ENCODE measurements around the gene DUS1L. TPM values are rescaled to one million over a fixed set of nuclear protein-coding genes. Genes with fewer than 3 reads are reported as not detected.
A peak's percentile ranks its signal among the peaks of the same experiment; 100 is the strongest.

DUS1L gene
- total RNA-seq, 4 donors from 2014 or later = 30.2 to 70.6 (median 46.5) TPM

- TF ChIP-seq POLR2A (IDR thresholded peaks at IDR 0.05) = no peak
- TF ChIP-seq, protein P1, sequence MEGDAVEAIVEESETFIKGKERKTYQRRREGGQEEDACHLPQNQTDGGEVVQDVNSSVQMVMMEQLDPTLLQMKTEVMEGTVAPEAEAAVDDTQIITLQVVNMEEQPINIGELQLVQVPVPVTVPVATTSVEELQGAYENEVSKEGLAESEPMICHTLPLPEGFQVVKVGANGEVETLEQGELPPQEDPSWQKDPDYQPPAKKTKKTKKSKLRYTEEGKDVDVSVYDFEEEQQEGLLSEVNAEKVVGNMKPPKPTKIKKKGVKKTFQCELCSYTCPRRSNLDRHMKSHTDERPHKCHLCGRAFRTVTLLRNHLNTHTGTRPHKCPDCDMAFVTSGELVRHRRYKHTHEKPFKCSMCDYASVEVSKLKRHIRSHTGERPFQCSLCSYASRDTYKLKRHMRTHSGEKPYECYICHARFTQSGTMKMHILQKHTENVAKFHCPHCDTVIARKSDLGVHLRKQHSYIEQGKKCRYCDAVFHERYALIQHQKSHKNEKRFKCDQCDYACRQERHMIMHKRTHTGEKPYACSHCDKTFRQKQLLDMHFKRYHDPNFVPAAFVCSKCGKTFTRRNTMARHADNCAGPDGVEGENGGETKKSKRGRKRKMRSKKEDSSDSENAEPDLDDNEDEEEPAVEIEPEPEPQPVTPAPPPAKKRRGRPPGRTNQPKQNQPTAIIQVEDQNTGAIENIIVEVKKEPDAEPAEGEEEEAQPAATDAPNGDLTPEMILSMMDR (IDR thresholded peaks at IDR 0.05) = peak; percentile 31 to 45 (median 36)
- Histone ChIP-seq H3K27me3 (no peaks in the 10 kb centered on the region), H3K36me3 (no peaks in the 10 kb centered on the region), H3K9me3 (no peaks in the 10 kb centered on the region), H3K27ac (no peak overlapping the region), H3K4me1 (peaks cover 0 to 20% of the 10 kb centered on the region in 2 donors), H3K4me3 (no peak overlapping the region)
- no peak for DNase-seq
- intact Hi-C loops (cut with DNase I; ENCODE audit: low total_unique reads) = loop anchor here (5.0 kb wide), 1 partner anchor 58 kb away; the partner anchor contains the start of gene NOTUM
Measured at GRCh38 chr17:82019690-82020571, 45.7 kb downstream of the DUS1L start.

DNA sequence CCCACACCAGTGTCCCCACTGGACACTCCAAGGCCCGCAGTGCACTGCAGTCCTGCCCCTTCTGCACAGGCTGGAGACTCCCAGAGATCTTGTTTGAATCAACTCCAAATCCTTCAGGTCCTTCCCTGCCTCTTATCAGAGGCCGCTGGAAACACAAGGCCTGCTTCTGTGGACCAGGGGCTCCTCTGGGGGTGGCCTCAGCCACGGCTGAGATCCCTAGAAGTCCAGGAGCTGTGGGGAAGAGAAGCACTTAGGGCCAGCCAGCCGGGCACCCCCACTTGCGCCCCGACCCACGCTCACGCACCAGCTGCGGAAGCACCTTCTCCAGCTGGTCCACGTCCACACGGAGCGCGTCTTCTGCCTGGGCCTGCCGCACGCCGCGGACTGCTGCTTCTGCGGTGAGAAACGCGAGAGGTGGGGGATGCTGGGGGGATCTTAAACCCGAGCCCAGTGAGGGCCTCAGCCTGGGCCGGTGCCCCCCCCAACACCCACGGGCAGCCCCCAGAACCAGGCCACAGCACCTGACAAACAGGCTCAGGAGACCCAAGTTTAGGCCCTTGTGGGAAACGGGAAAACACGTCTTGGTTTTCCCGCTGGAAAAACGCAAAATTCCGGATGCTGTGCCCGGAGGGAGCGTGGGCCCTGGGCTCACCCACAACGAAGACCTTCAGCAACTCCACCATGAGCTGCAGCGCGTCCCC, 46.5 kb downstream of the DUS1L start:
- no peaks in the 10 kb centered on the region for H3K27me3 ChIP-seq
- H3K27ac ChIP-seq = no peak overlapping the region
- no peaks in the 10 kb centered on the region for H3K9me3 ChIP-seq
- H3K4me3 ChIP-seq = no peak overlapping the region
- intact Hi-C loops (cut with DNase I; ENCODE audit: low total_unique reads) = loop anchor here (5.0 kb wide), 1 partner anchor 57 kb away; the partner anchor contains the start of gene NOTUM
- no peak for DNase-seq
- no peaks in the 10 kb centered on the region for H3K36me3 ChIP-seq
- TF ChIP-seq POLR2A (IDR thresholded peaks at IDR 0.05) = no peak
- TF ChIP-seq, protein P1 (IDR thresholded peaks at IDR 0.05) = no peak
- peaks cover 0 to 19% of the 10 kb centered on the region in 2 donors for H3K4me1 ChIP-seq

DNA sequence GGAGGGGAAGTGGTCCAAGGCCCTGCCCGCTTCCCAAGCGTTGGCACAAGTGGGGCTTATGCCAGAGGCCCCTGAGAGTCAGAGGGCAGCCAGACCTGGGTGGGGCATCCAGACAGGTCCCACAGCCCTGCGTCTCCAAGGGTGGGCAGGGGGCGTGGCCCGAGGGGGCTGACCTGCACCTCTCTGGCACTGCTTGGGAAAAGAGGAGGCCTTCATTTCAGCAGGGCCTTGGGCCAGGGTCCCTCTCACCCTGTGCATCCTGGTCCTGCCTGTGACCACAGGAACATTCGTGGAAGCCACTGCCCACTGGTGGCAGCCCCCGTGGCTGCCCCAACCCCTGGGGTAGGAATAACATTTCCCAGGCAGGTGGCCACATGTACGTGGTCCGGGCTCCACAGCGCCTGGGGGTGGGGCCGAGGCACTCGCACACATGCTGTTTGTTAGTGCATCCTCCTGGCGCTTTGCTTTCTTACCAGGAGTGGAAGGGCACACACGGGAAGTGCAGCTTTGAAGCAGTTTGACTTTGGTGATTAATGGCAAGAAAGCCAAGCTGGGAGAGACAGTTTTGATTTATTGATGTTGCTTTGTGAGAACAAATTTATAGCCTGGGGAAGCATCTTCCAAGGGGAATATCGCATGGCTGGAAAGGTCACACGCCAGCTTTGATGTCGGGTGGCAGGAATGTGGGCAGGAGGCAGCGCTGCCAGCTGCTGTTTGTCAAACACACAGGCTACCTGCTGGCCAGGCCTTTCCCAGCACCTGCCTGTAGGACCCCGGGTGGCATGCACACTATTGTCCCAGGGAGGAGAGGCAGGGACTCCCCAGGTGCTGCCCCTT, 47.2 kb downstream of the DUS1L start:
- H3K4me1 ChIP-seq = peaks cover 0 to 12% of the 10 kb centered on the region in 2 donors
- DNase-seq = no peak
- no peaks in the 10 kb centered on the region for H3K36me3 ChIP-seq
- TF ChIP-seq POLR2A (IDR thresholded peaks at IDR 0.05) = no peak
- no peaks in the 10 kb centered on the region for H3K9me3 ChIP-seq
- H3K27ac ChIP-seq = no peak overlapping the region
- H3K4me3 ChIP-seq = no peak overlapping the region
- intact Hi-C loops (cut with DNase I; ENCODE audit: low total_unique reads) = loop anchor here (5.0 kb wide), 1 partner anchor 56 kb away; the partner anchor contains the start of gene NOTUM
- H3K27me3 ChIP-seq = no peaks in the 10 kb centered on the region

DNA sequence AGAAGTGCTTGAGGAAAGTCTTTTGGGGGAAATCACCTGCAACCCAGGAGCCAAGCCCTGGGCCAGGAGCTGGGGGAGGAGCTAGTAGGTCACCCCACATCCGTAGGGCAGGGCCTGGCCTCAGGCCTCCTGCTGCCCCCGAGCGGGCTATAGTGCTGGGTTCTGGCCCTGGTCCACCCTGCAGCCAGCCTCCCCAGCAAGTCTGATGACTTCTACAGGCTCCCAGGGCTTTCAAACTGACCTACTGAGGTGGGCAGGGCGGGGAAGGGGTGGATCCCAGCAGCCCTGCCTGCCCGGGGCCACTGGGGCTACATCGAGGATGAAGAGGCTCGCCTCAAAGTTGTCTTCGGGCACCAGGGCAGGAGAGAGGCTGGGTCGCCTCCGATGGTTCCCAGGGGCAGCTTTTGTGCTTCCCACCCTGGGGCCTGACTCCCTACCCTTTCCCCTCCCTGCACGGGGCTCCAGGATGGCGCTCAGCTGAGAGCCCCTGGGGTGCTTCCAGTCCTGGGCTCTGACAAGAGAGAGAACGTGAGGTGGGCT, 47.9 kb downstream of the DUS1L start:
- Histone ChIP-seq H3K27ac (no peak overlapping the region), H3K27me3 (no peaks in the 10 kb centered on the region), H3K9me3 (no peaks in the 10 kb centered on the region), H3K36me3 (no peaks in the 10 kb centered on the region), H3K4me1 (peaks cover 0 to 12% of the 10 kb centered on the region in 2 donors), H3K4me3 (no peak overlapping the region)
- intact Hi-C loops (cut with DNase I; ENCODE audit: low total_unique reads) = loop anchor here (5.0 kb wide), 1 partner anchor 55 kb away; the partner anchor contains the start of gene NOTUM
- TF ChIP-seq, protein P1 (IDR thresholded peaks at IDR 0.05) = no peak
- TF ChIP-seq POLR2A (IDR thresholded peaks at IDR 0.05) = no peak
- no peak for DNase-seq

Data from uterus (tissue), 4 donors.